Caki2 (cell line): ENCODE measurements around the gene FRMD4A. TPM values are rescaled to one million over a fixed set of nuclear protein-coding genes. Genes with fewer than 3 reads are reported as not detected.

Source experiments
- DNase-seq: peaks from one replicate; pipeline ENCODE4 v3.0.0-alpha.2; 2015; ENCODE audit warnings: low read depth
- in situ Hi-C: cut with HindIII; loops from 2 replicates; pipeline ENCODE4 v1.10.0; 2016; ENCODE audit warnings: low sequenced_read_pairs, low pct_unique_long_range_greater_than_20kb, mixed read lengths
- total RNA-seq: library from RNA; depleted of rRNA; stranded (reverse); fragments of >200 nt; shearing (Covaris generic); gene quantifications from 2 replicates; pipeline ENCODE4 v1.2.3, GENCODE V29; 2014; ENCODE audit warnings: low replicate concordance

FRMD4A gene
- total RNA-seq, 1 experiment from 2014 or later = 3.8 TPM

DNA sequence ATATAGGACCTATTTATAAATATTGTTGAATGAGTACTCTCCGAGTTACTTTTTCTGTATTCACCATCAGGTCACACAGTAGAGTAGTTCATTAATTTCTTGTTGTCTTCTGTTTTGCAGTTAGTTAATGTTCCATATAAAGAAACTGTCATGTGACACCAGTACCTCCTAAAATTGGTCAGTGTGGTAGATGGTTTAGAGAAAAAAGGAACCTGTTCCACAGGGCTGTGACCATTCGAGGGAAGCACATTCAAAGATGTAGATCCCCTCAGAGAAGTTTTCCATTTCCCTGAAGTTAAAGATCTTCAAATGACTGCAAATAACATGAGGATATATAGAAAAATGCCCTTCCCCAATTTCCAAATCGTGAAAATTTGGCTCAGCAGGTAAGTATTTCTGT, 698.3 kb downstream of the FRMD4A start:
- in situ Hi-C loops = no loop called here

DNA sequence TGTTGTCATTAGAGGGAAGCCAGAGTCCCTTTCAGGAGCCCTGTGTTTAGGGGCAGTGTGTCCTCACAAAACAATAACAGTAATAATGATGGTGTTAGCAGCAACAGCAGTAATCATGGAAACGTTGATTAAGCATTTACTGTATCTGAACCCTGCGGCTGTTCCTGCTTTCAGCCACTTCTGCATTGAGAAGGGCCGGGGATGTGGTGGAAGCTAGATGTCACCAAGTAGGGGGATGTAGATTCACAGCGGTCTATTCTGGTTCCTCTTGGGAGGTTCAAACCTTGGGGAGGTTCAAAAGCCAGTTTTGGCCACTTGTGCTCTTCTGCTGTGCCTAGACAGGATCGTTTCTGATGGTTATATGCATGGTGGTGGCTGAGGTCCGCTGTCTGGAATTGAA, 699.1 kb downstream of the FRMD4A start:
- DNase-seq = no peak
- in situ Hi-C loops = no loop called here

More for the DNA sequence above, 698.3 kb downstream of the FRMD4A start:
- no peak for DNase-seq

DNA sequence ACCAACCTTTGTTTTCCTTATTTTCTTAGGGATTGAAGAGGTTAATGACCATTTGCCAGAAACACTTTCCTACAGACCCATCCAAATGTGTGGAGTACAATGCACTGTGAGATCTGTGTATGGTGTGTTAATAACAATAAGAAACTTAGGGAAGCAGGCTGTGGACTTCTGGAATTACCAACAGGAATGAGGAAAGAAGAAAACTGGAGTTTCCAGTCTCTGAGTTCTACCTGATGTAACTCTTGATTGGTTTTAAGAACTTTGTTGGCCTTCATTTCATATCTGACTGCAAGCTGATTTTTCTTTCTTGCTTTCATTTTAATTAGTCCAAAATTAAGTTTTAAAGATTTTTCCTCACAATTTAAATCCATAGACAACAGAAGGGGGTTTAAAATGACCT, 700.5 kb downstream of the FRMD4A start:
- in situ Hi-C loops = no loop called here
- DNase-seq = no peak

DNA sequence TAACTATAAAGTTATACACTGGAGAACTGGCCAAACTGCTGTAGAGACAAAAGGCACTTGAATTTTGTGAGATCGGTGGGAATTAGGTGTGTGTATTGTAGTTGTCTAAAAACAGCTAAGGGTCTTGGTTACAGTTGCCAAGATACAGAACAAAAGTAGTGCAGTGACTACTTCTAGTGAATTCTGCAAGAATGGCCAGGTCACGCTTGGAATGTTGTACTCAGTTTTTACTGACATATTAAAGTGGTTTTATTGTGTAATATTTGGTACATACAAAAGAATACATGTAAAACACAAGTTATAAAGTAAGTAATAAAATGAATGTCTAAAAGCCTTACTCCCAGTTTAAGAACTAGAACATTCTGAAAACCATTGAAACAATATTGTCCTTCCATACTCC, 701.6 kb downstream of the FRMD4A start:
- in situ Hi-C loops = no loop called here
- DNase-seq = no peak

- DNase-seq = no peak
Observed at GRCh38 chr10:13628661-13629060, 702.1 kb downstream of the FRMD4A start.

DNA sequence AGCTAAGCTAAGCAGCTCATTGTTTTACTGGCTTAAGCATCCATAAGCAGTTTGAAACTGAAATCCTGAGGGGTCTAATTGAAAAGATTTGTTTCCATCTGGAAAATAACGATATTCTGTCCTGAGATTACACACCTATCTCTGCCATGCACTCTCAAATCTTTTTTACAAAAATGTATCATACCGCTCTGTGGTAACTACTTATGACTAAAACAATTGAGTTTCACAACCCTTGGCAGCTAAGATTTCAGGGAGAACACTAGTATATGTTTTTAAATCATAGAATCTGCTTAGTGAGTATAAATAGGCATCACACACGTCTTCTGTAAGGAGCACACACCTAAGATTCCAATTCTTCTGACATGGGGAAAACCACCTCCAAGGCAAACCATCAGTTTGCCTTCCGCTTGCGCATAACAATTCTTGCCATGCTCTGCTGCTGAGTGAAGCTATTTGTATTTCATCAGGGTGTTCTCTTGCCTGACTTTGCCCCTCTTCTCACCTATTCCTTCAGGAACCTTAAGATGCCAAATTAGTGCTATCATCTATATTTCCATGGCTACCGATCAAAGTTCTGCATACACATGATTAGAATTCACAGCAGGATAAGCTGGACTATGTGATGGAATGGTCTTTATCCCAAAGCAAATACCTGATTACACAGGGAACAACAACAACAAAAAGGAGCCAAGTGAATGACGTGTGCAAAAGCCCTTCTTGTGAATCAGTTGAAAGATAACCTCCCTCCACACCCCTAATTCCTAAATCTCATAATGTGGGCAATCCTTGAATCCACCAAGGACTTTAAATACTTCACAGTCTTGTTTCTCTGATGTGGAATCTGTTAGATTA, 703.0 kb downstream of the FRMD4A start:
- in situ Hi-C loops = no loop called here
- DNase-seq = no peak

More at GRCh38 chr10:13628661-13629060, 702.1 kb downstream of the FRMD4A start:
- in situ Hi-C loops = no loop called here

DNA sequence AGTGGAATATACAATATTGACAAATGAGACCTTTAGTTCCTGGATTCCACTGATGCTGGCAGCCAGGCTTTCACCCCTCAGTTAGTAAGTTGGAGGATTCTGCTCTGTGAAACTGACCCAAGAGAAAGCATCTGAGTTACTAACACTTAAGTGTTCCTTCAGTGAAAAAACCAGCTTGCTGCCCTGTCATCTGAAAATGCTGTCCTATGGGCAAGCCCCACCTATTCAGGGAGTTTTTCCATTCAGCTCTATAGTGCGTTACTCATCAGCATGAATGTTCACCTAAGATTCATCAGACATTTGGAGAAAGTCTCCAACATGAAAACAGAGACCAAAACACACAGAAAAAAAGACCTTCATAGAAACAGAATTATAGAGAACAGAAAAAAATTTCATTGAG, 706.1 kb downstream of the FRMD4A start:
- in situ Hi-C loops = no loop called here
- DNase-seq = no peak

DNA sequence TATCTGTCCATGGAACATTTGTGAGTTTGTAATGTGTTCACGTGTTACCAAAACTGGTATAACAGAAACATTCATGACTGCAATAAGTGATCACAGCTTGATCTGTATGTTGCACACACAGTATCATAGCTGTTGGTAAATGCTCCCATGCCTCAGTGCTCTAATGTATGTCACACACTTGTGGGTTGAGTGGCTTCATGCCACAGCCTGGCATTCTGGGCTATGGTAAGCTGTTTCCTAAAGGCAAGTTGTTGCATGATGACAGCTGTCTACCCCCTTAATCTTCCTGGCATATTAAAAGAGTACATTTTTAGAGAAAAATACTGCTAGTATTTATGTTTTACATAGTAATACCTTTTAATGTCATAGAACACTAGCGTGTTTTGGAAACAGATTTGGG, 708.8 kb downstream of the FRMD4A start:
- DNase-seq = no peak
- in situ Hi-C loops = no loop called here

DNA sequence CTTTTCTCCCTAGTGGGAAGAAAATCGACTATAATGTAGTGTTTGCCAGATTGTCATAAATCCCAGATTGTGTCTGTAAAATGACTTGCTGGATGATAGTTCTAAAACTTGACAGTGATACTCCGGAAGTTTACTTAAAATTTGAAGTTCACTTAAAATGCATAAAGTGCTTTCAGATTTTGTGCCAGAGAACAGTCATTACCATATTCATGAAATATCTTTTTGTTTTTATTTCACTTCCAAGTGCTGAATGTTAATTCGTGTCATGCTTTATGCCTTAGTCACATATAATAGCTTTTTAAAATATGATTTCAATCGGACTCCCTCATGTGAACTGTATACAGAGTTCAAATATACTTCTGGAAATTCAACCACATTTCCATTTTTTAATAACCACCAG, 713.6 kb downstream of the FRMD4A start:
- DNase-seq = no peak
- in situ Hi-C loops = no loop called here

DNA sequence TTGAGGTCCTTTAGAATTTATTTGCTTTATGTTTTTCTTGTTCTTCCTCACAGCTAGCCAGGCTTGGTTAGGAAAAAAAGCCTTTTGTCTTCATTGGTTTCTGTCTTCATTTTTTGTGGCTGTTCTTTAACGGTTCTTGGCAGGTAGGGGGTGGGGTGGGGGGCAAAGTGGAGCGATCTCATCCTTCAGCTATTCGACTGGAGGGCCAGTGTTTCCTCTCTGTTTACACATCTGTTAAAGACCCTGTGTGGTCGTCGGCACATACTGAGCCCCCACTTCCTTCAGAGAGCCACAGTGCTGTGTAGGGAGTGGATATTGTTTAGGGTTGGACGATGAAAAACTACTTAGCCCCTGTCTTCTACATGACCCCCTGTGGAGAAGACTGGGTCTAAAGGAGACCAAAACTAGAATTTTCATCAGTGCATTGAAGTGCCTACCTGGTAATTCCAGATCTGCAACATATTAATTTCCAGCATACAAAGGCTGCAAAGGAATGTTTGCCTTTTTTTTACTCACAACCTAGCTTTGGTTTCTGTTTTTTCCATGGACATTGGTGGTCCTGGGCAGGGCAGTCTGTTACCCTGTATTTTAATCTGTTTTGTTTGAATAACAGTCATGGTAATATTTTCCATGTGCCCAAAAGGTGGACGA, 714.9 kb downstream of the FRMD4A start:
- no peak for DNase-seq
- in situ Hi-C loops = no loop called here

DNA sequence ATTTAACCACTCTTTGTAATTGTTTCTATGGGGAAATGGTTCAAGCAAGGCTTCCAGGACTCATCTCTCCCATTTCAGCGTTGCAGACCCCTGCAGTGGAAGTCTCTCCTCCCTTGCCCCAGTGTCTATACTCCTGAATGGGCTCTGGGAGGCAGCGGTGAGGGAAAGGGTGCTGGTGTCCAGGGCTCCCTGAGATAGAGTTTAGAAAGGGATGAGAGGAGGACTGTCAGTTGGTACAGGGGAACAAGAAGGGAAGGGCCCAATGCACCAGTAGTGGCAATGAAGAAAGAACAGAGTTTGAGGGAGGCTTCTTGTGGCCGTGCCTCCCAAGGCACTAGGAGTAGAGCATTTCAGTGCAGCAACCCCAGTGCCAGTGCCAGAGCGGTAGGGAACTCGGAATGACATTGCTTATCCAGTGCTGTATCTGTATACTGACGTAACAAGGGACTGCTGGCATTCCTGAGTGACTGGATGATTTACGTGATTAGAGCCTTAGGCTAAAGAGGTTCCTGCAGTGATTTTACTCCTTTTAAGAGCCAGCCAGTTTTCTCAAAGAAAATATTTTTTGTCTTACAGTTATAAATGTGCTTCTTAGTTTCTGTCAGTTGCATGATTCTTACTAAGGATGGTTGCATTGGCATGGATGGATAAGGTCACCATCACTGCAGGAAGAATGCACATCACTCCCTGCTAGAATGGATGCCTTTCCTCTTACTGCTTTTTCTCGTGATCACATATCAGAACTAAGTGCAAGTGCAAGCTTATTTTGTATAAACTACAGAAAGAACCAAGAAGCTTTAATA, 716.0 kb downstream of the FRMD4A start:
- in situ Hi-C loops = no loop called here
- DNase-seq = peak; percentile 87

DNA sequence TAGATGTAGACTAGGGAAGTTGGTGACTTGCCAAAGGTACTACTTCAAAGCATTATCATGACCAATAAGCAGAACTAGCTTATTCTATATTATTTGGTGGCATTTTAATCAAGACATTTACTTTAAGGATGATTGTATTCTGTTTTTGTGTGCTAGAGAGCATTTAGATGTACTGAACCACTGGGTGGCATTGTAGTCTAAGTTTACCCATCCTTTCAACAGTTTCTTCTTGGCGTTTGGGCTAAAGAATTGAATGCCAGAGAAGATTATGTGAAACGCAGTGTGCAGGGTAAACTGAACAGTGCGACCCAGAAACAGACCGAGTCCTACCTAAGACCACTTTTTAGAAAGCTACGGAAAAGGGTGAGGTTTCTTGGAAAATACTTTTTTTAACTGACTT, 717.2 kb downstream of the FRMD4A start:
- peak; percentile 37 for DNase-seq
- in situ Hi-C loops = no loop called here

- no peak for DNase-seq
Observed at GRCh38 chr10:13612654-13613373, 717.9 kb downstream of the FRMD4A start.

DNA sequence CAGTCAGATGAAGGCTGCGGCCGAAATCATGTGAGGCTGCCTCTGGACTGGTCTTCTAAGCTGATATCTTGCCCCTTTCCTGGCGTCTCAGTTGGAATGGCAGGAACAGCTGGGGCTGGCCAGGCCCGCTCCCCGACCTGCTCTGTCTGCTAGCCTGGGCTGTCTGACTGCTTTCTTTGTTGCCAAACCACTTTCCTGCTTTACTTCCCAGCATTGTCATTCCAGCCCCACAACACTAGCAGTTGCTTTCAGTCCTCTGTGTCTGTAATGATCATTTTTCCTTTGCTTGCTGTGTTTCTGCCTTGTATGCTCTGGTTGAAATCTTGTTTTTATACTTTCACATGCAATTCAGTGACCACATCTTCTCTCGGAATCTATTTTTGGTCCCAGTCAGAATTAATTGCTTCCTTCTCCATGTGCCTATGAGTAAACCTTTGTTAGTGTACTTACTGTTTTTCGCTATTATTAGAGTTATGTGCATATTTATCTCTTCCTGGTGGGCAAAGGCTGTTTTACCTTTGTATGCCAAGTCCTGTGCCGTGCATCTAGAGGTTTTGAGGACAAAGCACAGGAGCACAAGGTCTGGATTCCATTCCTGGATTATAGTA, 722.4 kb downstream of the FRMD4A start:
- in situ Hi-C loops = no loop called here
- no peak for DNase-seq

More at GRCh38 chr10:13612654-13613373, 717.9 kb downstream of the FRMD4A start:
- in situ Hi-C loops = no loop called here

- no peak for DNase-seq
- in situ Hi-C loops = no loop called here
Observed at GRCh38 chr10:13604357-13605040, 726.2 kb downstream of the FRMD4A start.

DNA sequence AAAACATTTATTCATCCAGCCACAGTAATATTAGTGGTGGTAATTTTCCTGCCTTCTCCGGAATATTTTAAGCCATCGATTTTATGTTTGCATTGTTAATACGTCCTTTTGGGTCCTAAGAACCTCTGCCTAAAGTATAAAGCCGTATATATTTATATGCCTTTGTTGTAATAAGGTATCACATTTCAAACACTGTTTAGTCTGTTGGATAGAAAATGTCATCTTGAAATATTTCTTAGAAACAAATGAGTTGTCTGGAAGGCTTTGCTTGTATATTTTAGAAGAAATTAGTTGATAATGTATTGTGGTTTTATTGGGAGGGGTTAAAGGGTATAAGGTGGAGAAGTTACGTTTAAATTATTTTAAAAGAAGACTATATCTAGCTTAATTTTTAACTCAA, 732.8 kb downstream of the FRMD4A start:
- no peak for DNase-seq
- in situ Hi-C loops = no loop called here

- in situ Hi-C loops = no loop called here
- no peak for DNase-seq
Observed at GRCh38 chr10:13594641-13595040, 736.1 kb downstream of the FRMD4A start.
